ENCODE measurements around the gene KCNMA1. TPM values are rescaled to one million over a fixed set of nuclear protein-coding genes. Genes with fewer than 3 reads are reported as not detected.

The KCNMA1 gene
- total and polyA plus RNA-seq, 3 donors from 2014 or later = 13.6 to 36.1 (median 24.7) TPM

DNA sequence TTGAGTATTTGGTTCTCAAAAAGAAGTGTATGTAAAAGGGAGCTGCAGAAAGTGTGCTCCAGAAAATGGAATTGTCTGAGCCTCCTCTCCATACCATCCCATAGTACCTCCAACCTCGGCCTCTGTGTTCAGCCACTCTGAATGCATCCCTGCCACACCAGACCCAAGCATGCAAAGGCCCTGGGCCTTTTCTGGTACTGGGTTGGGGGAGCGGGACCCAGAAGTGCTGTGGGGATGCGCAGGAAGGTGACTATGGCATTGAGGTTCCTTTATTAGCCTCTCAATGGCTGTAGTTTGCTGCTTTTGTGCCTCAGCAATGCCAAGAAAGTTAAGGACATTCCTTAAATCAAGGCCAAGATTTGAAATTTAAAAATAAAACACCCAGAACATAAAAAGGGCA is 2.1 kb upstream of the KCNMA1 start:
- Histone ChIP-seq H3K36me3 (ENCODE audit: low read depth, missing control alignments) (no peaks in the 10 kb centered on the region), H3K4me1 (peaks cover 3% of the 10 kb centered on the region), H3K9me3 (no peaks in the 10 kb centered on the region), H3K4me3 (no peak overlapping the region), H3K27ac (no peak overlapping the region), H3K27me3 (no peaks in the 10 kb centered on the region)
- 74 to 86% methylated on average over 3 of the region's 3 CpGs for WGBS, 2 donors
- intact Hi-C loops (cut with DNase I; ENCODE audit: low total_unique reads) = loop anchor here (5.0 kb wide), 2 partner anchors 247 to 462 kb away; no protein-coding TSS in a partner anchor
- TF ChIP-seq, protein P1, sequence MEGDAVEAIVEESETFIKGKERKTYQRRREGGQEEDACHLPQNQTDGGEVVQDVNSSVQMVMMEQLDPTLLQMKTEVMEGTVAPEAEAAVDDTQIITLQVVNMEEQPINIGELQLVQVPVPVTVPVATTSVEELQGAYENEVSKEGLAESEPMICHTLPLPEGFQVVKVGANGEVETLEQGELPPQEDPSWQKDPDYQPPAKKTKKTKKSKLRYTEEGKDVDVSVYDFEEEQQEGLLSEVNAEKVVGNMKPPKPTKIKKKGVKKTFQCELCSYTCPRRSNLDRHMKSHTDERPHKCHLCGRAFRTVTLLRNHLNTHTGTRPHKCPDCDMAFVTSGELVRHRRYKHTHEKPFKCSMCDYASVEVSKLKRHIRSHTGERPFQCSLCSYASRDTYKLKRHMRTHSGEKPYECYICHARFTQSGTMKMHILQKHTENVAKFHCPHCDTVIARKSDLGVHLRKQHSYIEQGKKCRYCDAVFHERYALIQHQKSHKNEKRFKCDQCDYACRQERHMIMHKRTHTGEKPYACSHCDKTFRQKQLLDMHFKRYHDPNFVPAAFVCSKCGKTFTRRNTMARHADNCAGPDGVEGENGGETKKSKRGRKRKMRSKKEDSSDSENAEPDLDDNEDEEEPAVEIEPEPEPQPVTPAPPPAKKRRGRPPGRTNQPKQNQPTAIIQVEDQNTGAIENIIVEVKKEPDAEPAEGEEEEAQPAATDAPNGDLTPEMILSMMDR (IDR thresholded peaks at IDR 0.05) = no peak
- TF ChIP-seq POLR2A (IDR thresholded peaks at IDR 0.05) = no peak
- DNase-seq = no peak

DNA sequence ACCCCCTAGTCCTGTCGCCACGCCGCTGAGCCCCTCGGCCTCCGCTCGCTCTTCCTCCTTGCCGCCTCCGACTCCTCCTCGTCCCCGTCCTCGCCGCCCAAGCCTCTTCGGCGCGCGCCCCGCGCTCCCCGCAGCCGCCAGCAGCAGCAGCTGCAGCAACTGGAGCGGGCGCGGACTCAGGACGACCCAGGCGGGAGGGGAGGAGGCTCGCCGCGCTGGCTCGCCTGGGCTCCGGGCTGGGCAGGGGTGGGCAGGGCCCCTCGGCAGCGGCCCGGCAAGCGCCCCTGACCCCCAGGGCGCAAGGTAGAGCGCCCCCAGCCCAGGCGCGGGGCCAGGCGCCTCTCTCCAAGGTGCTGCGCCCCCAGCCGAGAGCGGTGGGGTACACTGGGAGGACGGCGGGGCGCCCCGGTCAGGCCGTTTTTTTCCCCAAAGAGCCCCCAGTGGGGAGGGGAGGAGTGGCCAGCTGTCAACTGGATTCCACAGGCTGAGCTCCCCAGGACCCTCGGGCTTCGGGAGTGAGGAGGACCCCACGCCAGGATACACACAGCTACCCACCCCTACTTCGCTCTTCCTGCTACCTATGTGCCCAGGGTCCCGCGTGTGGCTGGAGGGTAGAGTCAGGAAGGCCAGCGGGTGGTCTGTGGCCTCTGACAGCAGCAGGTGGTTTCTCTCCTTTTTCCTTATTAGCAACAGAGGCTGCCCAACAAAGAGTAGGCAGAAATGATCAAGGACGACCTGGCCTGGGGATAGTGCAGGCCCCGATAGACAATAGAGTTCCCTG is 903 bp upstream of the KCNMA1 start:
- intact Hi-C loops (cut with DNase I; ENCODE audit: low total_unique reads) = loop anchor here (5.0 kb wide), 2 partner anchors 246 to 461 kb away; no protein-coding TSS in a partner anchor
- Histone ChIP-seq H3K27ac (no peak overlapping the region), H3K4me3 (peak overlapping the region; percentile 39 to 43), H3K27me3 (no peaks in the 10 kb centered on the region), H3K36me3 (ENCODE audit: low read depth, missing control alignments) (no peaks in the 10 kb centered on the region), H3K9me3 (no peaks in the 10 kb centered on the region), H3K4me1 (peaks cover 3% of the 10 kb centered on the region)
- TF ChIP-seq, protein P1 (IDR thresholded peaks at IDR 0.05) = no peak
- TF ChIP-seq POLR2A (IDR thresholded peaks at IDR 0.05) = no peak
- 2 to 5% methylated on average over 10 to 43 of the region's 56 CpGs for WGBS, 2 donors
- peak; percentile 27 for DNase-seq

DNA sequence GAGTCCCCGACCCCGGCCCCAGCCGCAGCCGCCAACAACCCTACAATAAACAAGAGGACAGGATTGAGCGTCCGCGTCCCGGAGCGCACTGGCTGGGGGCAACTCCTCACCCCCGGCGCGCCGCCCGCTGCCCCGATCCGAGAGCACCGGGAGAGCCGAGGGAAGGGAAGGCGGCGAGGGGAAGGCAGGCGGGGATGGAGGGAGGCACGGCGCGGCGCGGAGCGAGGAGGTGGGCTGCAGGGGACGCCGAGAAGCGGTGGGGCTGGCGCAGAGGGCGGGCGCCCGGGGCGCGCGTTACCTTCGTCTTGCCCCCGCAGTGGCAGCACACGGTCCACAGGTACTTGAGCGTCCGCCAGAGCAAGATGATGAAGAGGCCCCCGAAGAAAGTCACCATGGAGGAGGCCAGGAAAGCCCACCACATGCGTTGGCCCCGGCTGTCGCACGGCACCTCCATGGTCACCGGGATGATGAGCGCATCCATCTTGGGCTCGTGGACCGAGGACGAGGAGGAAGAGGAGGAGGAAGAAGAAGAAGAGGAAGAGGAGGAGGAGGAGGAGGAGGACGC is 559 bp downstream of the KCNMA1 start:
- WGBS, 2 donors = 1 to 2% methylated on average over 33 to 53 of the region's 53 CpGs
- Histone ChIP-seq H3K4me3 (peak overlapping the region; percentile 36 to 61), H3K36me3 (ENCODE audit: low read depth, missing control alignments) (no peaks in the 10 kb centered on the region), H3K27me3 (no peaks in the 10 kb centered on the region), H3K27ac (no peak overlapping the region), H3K4me1 (peaks cover 3% of the 10 kb centered on the region), H3K9me3 (no peaks in the 10 kb centered on the region)
- intact Hi-C loops (cut with DNase I; ENCODE audit: low total_unique reads) = loop anchor here (5.0 kb wide), 2 partner anchors 245 to 460 kb away; no protein-coding TSS in a partner anchor
- TF ChIP-seq, protein P1 (IDR thresholded peaks at IDR 0.05) = no peak
- no peak for TF ChIP-seq POLR2A (IDR thresholded peaks at IDR 0.05)
- no peak for DNase-seq

DNA sequence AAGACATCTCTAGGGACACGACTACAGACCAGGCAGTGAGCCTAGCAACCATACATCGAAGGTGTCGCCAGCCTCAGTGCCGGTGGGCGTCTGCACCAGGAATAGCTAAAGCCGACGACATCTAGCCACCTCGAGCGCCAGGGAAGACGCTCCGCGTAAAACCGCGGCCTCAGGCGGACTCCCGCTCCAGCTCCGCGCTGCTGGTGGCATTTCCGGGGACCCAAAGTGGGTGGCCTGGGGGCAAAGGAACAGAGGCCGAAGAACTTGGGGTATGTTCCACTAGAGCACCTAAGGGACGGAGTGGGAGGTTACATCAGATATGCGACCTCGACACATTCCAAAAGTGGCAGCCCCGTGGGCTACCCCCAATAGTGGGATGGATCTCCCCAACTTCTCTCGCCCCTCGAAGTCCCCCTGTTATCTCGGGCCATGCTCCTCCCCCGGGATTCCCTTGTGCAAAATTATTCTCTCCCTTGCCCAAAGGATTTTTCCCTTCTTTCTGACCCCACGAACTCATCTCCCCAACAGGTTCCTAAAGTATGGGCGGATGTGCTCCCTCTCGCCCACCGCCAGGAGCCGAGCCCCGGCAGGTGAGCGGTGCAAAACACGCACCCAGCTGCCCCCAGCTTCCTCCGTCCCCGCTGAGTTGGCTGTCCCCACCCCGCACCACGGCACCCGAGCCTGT is 1.2 kb downstream of the KCNMA1 start:
- H3K27me3 ChIP-seq = no peaks in the 10 kb centered on the region
- no peaks in the 10 kb centered on the region for H3K36me3 ChIP-seq (ENCODE audit: low read depth, missing control alignments)
- TF ChIP-seq, protein P1 (IDR thresholded peaks at IDR 0.05) = no peak
- no peak for TF ChIP-seq POLR2A (IDR thresholded peaks at IDR 0.05)
- no peak overlapping the region for H3K27ac ChIP-seq
- no peak for DNase-seq
- intact Hi-C loops (cut with DNase I; ENCODE audit: low total_unique reads) = loop anchor here (5.0 kb wide), 2 partner anchors 244 to 459 kb away; no protein-coding TSS in a partner anchor
- H3K9me3 ChIP-seq = no peaks in the 10 kb centered on the region
- H3K4me1 ChIP-seq = peaks cover 3% of the 10 kb centered on the region
- H3K4me3 ChIP-seq = peak overlapping the region; percentile 36 to 61
- WGBS, 2 donors = 3 to 9% methylated on average over 36 to 41 of the region's 41 CpGs
